Neural cell (in vitro differentiated cells): ENCODE results near the gene DIPK1C.

ENCODE experiments used
- CTCF ChIP-seq: fragments of 450-650 bp; IDR thresholded peaks from 2 replicates; pipeline ENCODE4 v1.5.1; 2014; ENCODE audit warnings: antibody characterized with exemption, mild to moderate bottlenecking, moderate library complexity; ENCODE audit not compliant: poor library complexity, severe bottlenecking
- MXI1 ChIP-seq: fragments of 450-650 bp; conservative IDR thresholded peaks from 2 replicates; pipeline ENCODE4 v1.6.1; 2014; ENCODE audit warnings: antibody characterized with exemption, mild to moderate bottlenecking; ENCODE audit not compliant: poor library complexity, severe bottlenecking
- POLR2AphosphoS5 ChIP-seq: IDR thresholded peaks from 2 replicates; pipeline ENCODE4 v1.6.1; 2012
- RAD21 ChIP-seq: fragments of 450-650 bp; conservative IDR thresholded peaks from 2 replicates; pipeline ENCODE4 v1.6.1; 2014; ENCODE audit warnings: antibody characterized with exemption, mild to moderate bottlenecking, moderate library complexity
- TAF1 ChIP-seq: IDR thresholded peaks from 2 replicates; pipeline ENCODE4 v1.6.1; 2012; ENCODE audit warnings: low read depth

- TF ChIP-seq CTCF (peak; percentile 44), TAF1 (no peak), POLR2AphosphoS5 (no peak), RAD21 (no peak), MXI1 (peak; percentile 59)
Observed at GRCh38 chr18:74496508-74497323, 39.6 kb upstream of the DIPK1C start.
